Kidney (tissue), 14 donors: ENCODE measurements around the gene EFNA2. TPM values are rescaled to one million over a fixed set of nuclear protein-coding genes. Genes with fewer than 3 reads are reported as not detected.

ENCODE experiments used
- DNase-seq, 5 donors: peaks; one replicate each; pipeline ENCODE4 v3.0.0-alpha.2; 2013 to 2020
- FAIRE-seq: peaks from 2 replicates; lab custom pipeline; 2012; peaks lifted over from hg19 to GRCh38; lab: Jason Lieb, UNC
- H3K27ac ChIP-seq, 2 donors: one replicate each; pipeline ENCODE4 v1.7.0; 2013; ENCODE audit warnings: low read depth in 2 of 2, low read length in 2 of 2, inconsistent platforms in 1 of 2
- H3K27me3 ChIP-seq: one replicate; pipeline ENCODE4 v1.7.1; 2013; ENCODE audit warnings: low read length, inconsistent platforms; ENCODE audit not compliant: control insufficient read depth, insufficient read depth
- H3K36me3 ChIP-seq, 3 donors: one replicate each; pipeline versions ENCODE4 v1.7.0 to v1.7.1; 2013; ENCODE audit warnings: low read length in 3 of 3, control low read depth in 1 of 3, inconsistent platforms in 1 of 3; ENCODE audit not compliant: insufficient read depth in 3 of 3, control insufficient read depth in 2 of 3
- H3K4me1 ChIP-seq, 3 donors: one replicate each; pipeline versions ENCODE4 v1.7.0 to v1.7.1; 2013; ENCODE audit warnings: low read length in 3 of 3, inconsistent platforms in 1 of 3, low read depth in 1 of 3; ENCODE audit not compliant: control insufficient read depth in 2 of 3, insufficient read depth in 2 of 3
- H3K4me3 ChIP-seq, 3 donors: one replicate each; pipeline versions ENCODE4 v1.7.0 to v1.8.1; 2013; ENCODE audit warnings: low read length in 3 of 3, control low read depth in 1 of 3, inconsistent platforms in 1 of 3
- H3K9ac ChIP-seq, 3 donors: one replicate each; pipeline versions ENCODE4 v1.7.0 to v1.7.1; 2013; ENCODE audit warnings: low read length in 3 of 3, control low read depth in 1 of 3, inconsistent platforms in 1 of 3
- H3K9me3 ChIP-seq, 3 donors: one replicate each; pipeline versions ENCODE4 v1.7.0 to v1.7.1; 2013; ENCODE audit warnings: low read length in 3 of 3, control low read depth in 1 of 3, inconsistent platforms in 1 of 3; ENCODE audit not compliant: control insufficient read depth in 2 of 3, insufficient read depth in 1 of 3
- intact Hi-C: fragments of 100-400 bp; cut with DNase I; formaldehyde crosslinking; loops from one replicate; pipeline ENCODE4 v1.11.1; 2022
- polyA plus RNA-seq: library from polyadenylated mRNA; stranded (reverse); fragments of 350-450 nt; fragmentation: Illumina TruSeq; extraction: RNeasy Lipid Tissue Mini Kit (QIAGEN cat#74804); gene quantifications from one replicate; pipeline ENCODE4 v1.2.3, GENCODE V29; 2014; ENCODE audit warnings: low read depth, low replicate concordance; ENCODE audit not compliant: insufficient read depth
- total RNA-seq: library from RNA; stranded (reverse); fragmentation: NEBNext Ultra II Directional; extraction: Animal tissue kit (Norgen Biotek cat#: 25700); gene quantifications from one replicate; pipeline ENCODE4 v1.2.1, GENCODE V29; 2021
- TF ChIP-seq, protein P1 (sequence below): IDR thresholded peaks from 3 replicates; pipeline ENCODE4 v1.5.1; 2012; ENCODE audit warnings: mild to moderate bottlenecking, moderate library complexity, borderline replicate concordance; ENCODE audit not compliant: insufficient read depth; ENCODE audit errors: extremely low read depth
- donor health status: control.
- donor health status: control.
- donor health status: control.
- donor health status: control.
- donor health status: control.
- donor health status: DM: yes; HTN: yes; CAD: no.
- donor health status: Normal renal cell carcinoma (clear cell type).

Gene EFNA2
- total and polyA plus RNA-seq, 2 donors from 2014 or later = not detected

- H3K36me3 ChIP-seq = no peaks in the 10 kb centered on the region
- no peaks in the 10 kb centered on the region for H3K4me1 ChIP-seq
- H3K27ac ChIP-seq = no peak overlapping the region
- intact Hi-C loops = no loop called here
- peak in 3 of 5 donors; percentile 47 to 73 (median 53) for DNase-seq
- no peak for FAIRE-seq
- H3K9ac ChIP-seq = no peak overlapping the region
- no peaks in the 10 kb centered on the region for H3K9me3 ChIP-seq
- TF ChIP-seq, protein P1, sequence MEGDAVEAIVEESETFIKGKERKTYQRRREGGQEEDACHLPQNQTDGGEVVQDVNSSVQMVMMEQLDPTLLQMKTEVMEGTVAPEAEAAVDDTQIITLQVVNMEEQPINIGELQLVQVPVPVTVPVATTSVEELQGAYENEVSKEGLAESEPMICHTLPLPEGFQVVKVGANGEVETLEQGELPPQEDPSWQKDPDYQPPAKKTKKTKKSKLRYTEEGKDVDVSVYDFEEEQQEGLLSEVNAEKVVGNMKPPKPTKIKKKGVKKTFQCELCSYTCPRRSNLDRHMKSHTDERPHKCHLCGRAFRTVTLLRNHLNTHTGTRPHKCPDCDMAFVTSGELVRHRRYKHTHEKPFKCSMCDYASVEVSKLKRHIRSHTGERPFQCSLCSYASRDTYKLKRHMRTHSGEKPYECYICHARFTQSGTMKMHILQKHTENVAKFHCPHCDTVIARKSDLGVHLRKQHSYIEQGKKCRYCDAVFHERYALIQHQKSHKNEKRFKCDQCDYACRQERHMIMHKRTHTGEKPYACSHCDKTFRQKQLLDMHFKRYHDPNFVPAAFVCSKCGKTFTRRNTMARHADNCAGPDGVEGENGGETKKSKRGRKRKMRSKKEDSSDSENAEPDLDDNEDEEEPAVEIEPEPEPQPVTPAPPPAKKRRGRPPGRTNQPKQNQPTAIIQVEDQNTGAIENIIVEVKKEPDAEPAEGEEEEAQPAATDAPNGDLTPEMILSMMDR = no peak
- no peak overlapping the region for H3K4me3 ChIP-seq
- peaks cover 4% of the 10 kb centered on the region for H3K27me3 ChIP-seq
Measured at GRCh38 chr19:1312767-1313694, 27.4 kb downstream of the EFNA2 start.

- H3K27me3 ChIP-seq = peaks cover 4% of the 10 kb centered on the region
- DNase-seq = no peak
- H3K36me3 ChIP-seq = no peaks in the 10 kb centered on the region
- no peak overlapping the region for H3K4me3 ChIP-seq
- H3K9ac ChIP-seq = no peak overlapping the region
- no peak overlapping the region for H3K27ac ChIP-seq
- no peaks in the 10 kb centered on the region for H3K4me1 ChIP-seq
- no peak for FAIRE-seq
- intact Hi-C loops = no loop called here
- H3K9me3 ChIP-seq = no peaks in the 10 kb centered on the region
- TF ChIP-seq, protein P1 = no peak
Measured at GRCh38 chr19:1313695-1314613, 28.3 kb downstream of the EFNA2 start.

DNA sequence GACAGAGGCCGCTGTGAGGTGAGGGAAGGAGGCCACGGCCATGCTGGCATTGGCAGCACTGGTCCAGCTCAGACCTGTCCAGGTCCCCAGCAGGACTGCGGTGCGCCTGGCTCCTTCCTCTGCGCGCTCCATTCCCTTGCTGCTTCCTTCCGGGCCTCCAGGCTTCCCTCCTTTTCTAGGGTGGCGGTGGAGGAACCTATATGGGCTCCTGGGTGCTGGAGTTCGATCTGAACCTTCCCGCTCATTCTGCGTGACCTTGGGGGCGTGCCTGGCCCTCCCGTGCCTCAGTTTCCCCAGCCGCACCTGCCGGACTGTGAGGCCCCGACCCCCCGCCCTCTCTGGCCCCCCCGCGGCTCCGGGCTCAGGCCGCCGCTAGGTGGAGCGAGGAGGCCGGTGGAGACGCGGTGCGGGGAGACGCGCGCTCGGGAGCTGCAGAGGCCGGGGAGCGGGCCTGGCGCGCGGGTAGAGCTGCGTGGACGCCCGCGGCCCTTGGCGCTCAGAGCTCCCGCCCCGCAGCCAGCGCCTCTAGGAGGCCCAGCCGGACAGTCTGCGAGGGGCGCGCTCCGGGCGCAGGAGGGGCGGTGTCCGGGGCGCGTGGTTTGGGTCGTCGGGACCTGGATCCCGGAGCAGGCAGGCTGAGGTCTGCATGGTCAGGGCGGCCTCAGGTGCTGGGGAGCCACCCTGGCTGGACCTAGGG is 29.9 kb downstream of the EFNA2 start:
- intact Hi-C loops = no loop called here
- H3K4me3 ChIP-seq = no peak overlapping the region
- no peaks in the 10 kb centered on the region for H3K36me3 ChIP-seq
- no peaks in the 10 kb centered on the region for H3K4me1 ChIP-seq
- DNase-seq = peak in 1 of 5 donors; percentile 64
- no peak overlapping the region for H3K27ac ChIP-seq
- H3K9me3 ChIP-seq = no peaks in the 10 kb centered on the region
- H3K27me3 ChIP-seq = peaks cover 4% of the 10 kb centered on the region
- TF ChIP-seq, protein P1 = peak; percentile 62
- no peak overlapping the region for H3K9ac ChIP-seq
- FAIRE-seq = no peak
